Measurements from ENCODE around the gene SDS. TPM values are rescaled to one million over a fixed set of nuclear protein-coding genes. Genes with fewer than 3 reads are reported as not detected.

Gene SDS
- total and polyA plus RNA-seq, 2 experiments from 2014 or later = 0.57 TPM; not detected in 1

GRCh38 chr12:113440947-113441782 lies 37.5 kb upstream of the SDS start:
- Histone ChIP-seq H3K36me3 (ENCODE audit: insufficient read depth) (no peaks in the 10 kb centered on the region), H3F3A (replicated peaks; ENCODE audit: low read depth) (no peaks in the 10 kb centered on the region), H3K4me1 (ENCODE audit: insufficient read depth) (no peaks in the 10 kb centered on the region), H3K79me2 (replicated peaks; ENCODE audit: insufficient read depth) (no peaks in the 10 kb centered on the region), H3K9me2 (ENCODE audit: insufficient read depth) (no peaks in the 10 kb centered on the region), H3K27me3 (ENCODE audit: insufficient read depth) (no peaks in the 10 kb centered on the region), H4K20me1 (replicated peaks; ENCODE audit: insufficient read depth) (no peaks in the 10 kb centered on the region), H3K4me2 (no peak overlapping the region), H3K27ac (ENCODE audit: low read depth) (no peak overlapping the region), H2AFZ (no peak overlapping the region), H3K4me3 (no peak overlapping the region)
- DNase-seq (ENCODE audit: low spot score) (no peak), ATAC-seq (no peak)
- no peaks in the 10 kb centered on the region for H3K27me3 Mint-ChIP-seq (ENCODE audit: insufficient read depth, low read depth, poor library complexity)
- H3K9me3 Mint-ChIP-seq = no peaks in the 10 kb centered on the region
- no peak overlapping the region for H3K27ac Mint-ChIP-seq
- H3K4me3 Mint-ChIP-seq = no peak overlapping the region
- 0 out of 3 replicates have a peak, but pooled peaks cover 3% of the 10 kb centered on the region for H3K4me1 Mint-ChIP-seq
- TF ChIP-seq ZNF114 (CRISPR knock-in tag; IDR thresholded peaks at IDR 0.05) (no peak), EZH2phosphoT487 (IDR thresholded peaks at IDR 0.05; ENCODE audit: unreplicated experiment) (no peak), EZH2 (IDR thresholded peaks at IDR 0.05; ENCODE audit: low read depth, unreplicated experiment) (no peak)
- H3K36me3 Mint-ChIP-seq (ENCODE audit: low read depth) = no peaks in the 10 kb centered on the region

- Histone ChIP-seq H3K4me3 (no peak overlapping the region), H3K4me2 (no peak overlapping the region), H4K20me1 (replicated peaks; ENCODE audit: insufficient read depth) (no peaks in the 10 kb centered on the region), H3K27me3 (ENCODE audit: insufficient read depth) (no peaks in the 10 kb centered on the region), H3K9me2 (ENCODE audit: insufficient read depth) (no peaks in the 10 kb centered on the region), H3K79me2 (replicated peaks; ENCODE audit: insufficient read depth) (no peaks in the 10 kb centered on the region), H3F3A (replicated peaks; ENCODE audit: low read depth) (no peaks in the 10 kb centered on the region), H3K27ac (ENCODE audit: low read depth) (no peak overlapping the region), H3K4me1 (ENCODE audit: insufficient read depth) (no peaks in the 10 kb centered on the region), H2AFZ (no peak overlapping the region), H3K36me3 (ENCODE audit: insufficient read depth) (no peaks in the 10 kb centered on the region)
- Mint-ChIP-seq H3K36me3 (ENCODE audit: low read depth) (no peaks in the 10 kb centered on the region), H3K4me1 (0 out of 3 replicates have a peak, but pooled peaks cover 3% of the 10 kb centered on the region), H3K27ac (no peak overlapping the region), H3K4me3 (no peak overlapping the region), H3K9me3 (no peaks in the 10 kb centered on the region), H3K27me3 (ENCODE audit: insufficient read depth, low read depth, poor library complexity) (no peaks in the 10 kb centered on the region)
- TF ChIP-seq POLR2AphosphoS5 (IDR thresholded peaks at IDR 0.05; ENCODE audit: low read depth) = no peak
- no peak for ATAC-seq
- no peak for DNase-seq (ENCODE audit: low spot score)
Observed at GRCh38 chr12:113440336-113440735, 36.6 kb upstream of the SDS start.

GRCh38 chr12:113439606-113440030 lies 35.9 kb upstream of the SDS start:
- Histone ChIP-seq H3K4me2 (no peak overlapping the region), H3K9me2 (ENCODE audit: insufficient read depth) (no peaks in the 10 kb centered on the region), H3K79me2 (replicated peaks; ENCODE audit: insufficient read depth) (no peaks in the 10 kb centered on the region), H3K27me3 (ENCODE audit: insufficient read depth) (no peaks in the 10 kb centered on the region), H3K4me3 (no peak overlapping the region), H3F3A (replicated peaks; ENCODE audit: low read depth) (no peaks in the 10 kb centered on the region), H3K27ac (ENCODE audit: low read depth) (no peak overlapping the region), H3K36me3 (ENCODE audit: insufficient read depth) (no peaks in the 10 kb centered on the region), H3K4me1 (ENCODE audit: insufficient read depth) (no peaks in the 10 kb centered on the region), H4K20me1 (replicated peaks; ENCODE audit: insufficient read depth) (no peaks in the 10 kb centered on the region), H2AFZ (peak overlapping the region; percentile 86; the same call in 1 of the 2 replicates)
- H3K27me3 Mint-ChIP-seq (ENCODE audit: insufficient read depth, low read depth, poor library complexity) = no peaks in the 10 kb centered on the region
- no peak overlapping the region for H3K4me3 Mint-ChIP-seq
- no peak overlapping the region for H3K27ac Mint-ChIP-seq
- peak; percentile 95 for DNase-seq (ENCODE audit: low spot score)
- ATAC-seq = peak; percentile 97
- no peaks in the 10 kb centered on the region for H3K36me3 Mint-ChIP-seq (ENCODE audit: low read depth)
- H3K9me3 Mint-ChIP-seq = no peaks in the 10 kb centered on the region
- H3K4me1 Mint-ChIP-seq = 0 out of 3 replicates have a peak, but pooled peaks cover 3% of the 10 kb centered on the region
- TF ChIP-seq ZNF462 (CRISPR knock-in tag; IDR thresholded peaks at IDR 0.05) (no peak), REST (IDR thresholded peaks at IDR 0.05; ENCODE audit: unreplicated experiment) (no peak)

Measured in GM23338 (cell line).